8988T (cell line): Measurements from ENCODE around the gene LOXL3.

Source experiments
- DNase-seq: peaks from one replicate; pipeline ENCODE4 v3.0.0; 2011

LOXL3 gene

GRCh38 chr2:74551530-74551929, 2.2 kb downstream of the LOXL3 start:
- DNase-seq: no peak

GRCh38 chr2:74550231-74550630, 3.5 kb downstream of the LOXL3 start:
- no peak for DNase-seq

GRCh38 chr2:74548900-74549826, 4.6 kb downstream of the LOXL3 start:
- peak; percentile 91 for DNase-seq

GRCh38 chr2:74548285-74548899, 5.3 kb downstream of the LOXL3 start:
- no peak for DNase-seq

GRCh38 chr2:74546004-74546403, 7.7 kb downstream of the LOXL3 start:
- DNase-seq: no peak

- DNase-seq: no peak
Observed at GRCh38 chr2:74544634-74545033, 9.1 kb downstream of the LOXL3 start.

- no peak for DNase-seq
Observed at GRCh38 chr2:74542978-74543377, 10.8 kb downstream of the LOXL3 start.

GRCh38 chr2:74540291-74540690, 13.5 kb downstream of the LOXL3 start:
- no peak for DNase-seq

- DNase-seq: no peak
Observed at GRCh38 chr2:74538881-74539339, 14.8 kb downstream of the LOXL3 start.

- DNase-seq: no peak
Observed at GRCh38 chr2:74537140-74537539, 16.6 kb downstream of the LOXL3 start.

- DNase-seq: no peak
Observed at GRCh38 chr2:74536166-74536950, 17.4 kb downstream of the LOXL3 start.

GRCh38 chr2:74535440-74535965, 18.2 kb downstream of the LOXL3 start:
- DNase-seq: no peak

GRCh38 chr2:74534411-74534810, 19.3 kb downstream of the LOXL3 start:
- DNase-seq: no peak

- DNase-seq: no peak
Observed at GRCh38 chr2:74533464-74533863, 20.3 kb downstream of the LOXL3 start.

GRCh38 chr2:74532222-74532621, 21.5 kb downstream of the LOXL3 start:
- DNase-seq: no peak

GRCh38 chr2:74531666-74532065, 22.1 kb downstream of the LOXL3 start:
- no peak for DNase-seq

GRCh38 chr2:74530239-74531187, 23.2 kb downstream of the LOXL3 start:
- DNase-seq: peak; percentile 61

GRCh38 chr2:74529357-74530238, 24.1 kb downstream of the LOXL3 start, which contains the start of the genes AUP1 and HTRA2:
AUP1 (minus strand) TSS chr2:74529706; CDS start chr2:74529629, 77 bp downstream.
HTRA2 (plus strand) TSS chr2:74529933; CDS start chr2:74530007, 74 bp downstream.
- DNase-seq: peak; percentile 99

GRCh38 chr2:74528600-74529356, 25.0 kb downstream of the LOXL3 start:
- DNase-seq: no peak

GRCh38 chr2:74527741-74528140, 26.0 kb downstream of the LOXL3 start:
- no peak for DNase-seq
